ENCODE measurements around the gene SORCS2. TPM values are rescaled to one million over a fixed set of nuclear protein-coding genes. Genes with fewer than 3 reads are reported as not detected.

The SORCS2 gene
- total RNA-seq, 4 donors from 2014 or later, result 0.07 to 1.2 (median 0.11) TPM

GRCh38 chr4:7196736-7197135, 4.4 kb downstream of the SORCS2 start:
- TF ChIP-seq CTCF (IDR thresholded peaks at IDR 0.05 in 4 of 5, conservative IDR thresholded peaks at IDR 0.05 in 1 of 5) (no peak), POLR2A (IDR thresholded peaks at IDR 0.05) (no peak)
- Histone ChIP-seq H3K27me3 (peaks cover 17 to 24% (median 20%) of the 10 kb centered on the region in 3 donors), H3K4me1 (peaks cover 6 to 7% of the 10 kb centered on the region in 2 donors), H3K9me3 (no peaks in the 10 kb centered on the region), H3K36me3 (no peaks in the 10 kb centered on the region), H3K4me3 (no peak overlapping the region), H3K27ac (no peak overlapping the region)
- in situ Hi-C loops (cut with MboI; ENCODE audit: low sequenced_read_pairs in 4 of 4), result loop anchor here (5.0 to 25.0 kb wide), 3 partner anchors 96 to 516 kb away; no protein-coding TSS in a partner anchor
- no peak for ATAC-seq
- intact Hi-C loops (cut with DNase I; ENCODE audit: low total_unique reads), result no loop called here
- DNase-seq, result no peak

GRCh38 chr4:7197910-7198309, 5.6 kb downstream of the SORCS2 start:
- Histone ChIP-seq H3K27me3 (peaks cover 16 to 19% (median 17%) of the 10 kb centered on the region in 3 donors), H3K36me3 (no peaks in the 10 kb centered on the region), H3K4me3 (no peak overlapping the region), H3K4me1 (peaks cover 6 to 7% of the 10 kb centered on the region in 2 donors), H3K27ac (no peak overlapping the region), H3K9me3 (no peaks in the 10 kb centered on the region)
- TF ChIP-seq CTCF (IDR thresholded peaks at IDR 0.05 in 4 of 5, conservative IDR thresholded peaks at IDR 0.05 in 1 of 5) (no peak), POLR2A (IDR thresholded peaks at IDR 0.05) (no peak)
- in situ Hi-C loops (cut with MboI; ENCODE audit: low sequenced_read_pairs in 4 of 4) (loop anchor here (5.0 to 25.0 kb wide), 3 partner anchors 94 to 514 kb away; no protein-coding TSS in a partner anchor), intact Hi-C loops (cut with DNase I; ENCODE audit: low total_unique reads) (no loop called here)
- ATAC-seq (no peak), DNase-seq (no peak)

- no peaks in the 10 kb centered on the region for H3K9me3 ChIP-seq
- H3K36me3 ChIP-seq, result no peaks in the 10 kb centered on the region
- TF ChIP-seq CTCF (IDR thresholded peaks at IDR 0.05 in 4 of 5, conservative IDR thresholded peaks at IDR 0.05 in 1 of 5) (no peak), POLR2A (IDR thresholded peaks at IDR 0.05) (no peak)
- H3K4me1 ChIP-seq, result peaks cover 0 to 2% of the 10 kb centered on the region in 2 donors
- in situ Hi-C loops (cut with MboI; ENCODE audit: low sequenced_read_pairs in 4 of 4) (loop anchor here (5.0 to 25.0 kb wide), 3 partner anchors 94 to 514 kb away; no protein-coding TSS in a partner anchor), intact Hi-C loops (cut with DNase I; ENCODE audit: low total_unique reads) (no loop called here)
- no peak for DNase-seq
- H3K27ac ChIP-seq, result no peak overlapping the region
- H3K4me3 ChIP-seq, result no peak overlapping the region
- H3K27me3 ChIP-seq, result peaks cover 10 to 12% (median 10%) of the 10 kb centered on the region in 3 donors
- no peak for ATAC-seq
These were observed 6.2 kb downstream of the SORCS2 start for GRCh38 chr4:7198440-7199128.

GRCh38 chr4:7199129-7199725, 6.9 kb downstream of the SORCS2 start:
- Histone ChIP-seq H3K27ac (no peak overlapping the region), H3K4me1 (no peaks in the 10 kb centered on the region), H3K27me3 (peaks cover 3 to 6% (median 4%) of the 10 kb centered on the region in 3 donors), H3K36me3 (no peaks in the 10 kb centered on the region), H3K9me3 (no peaks in the 10 kb centered on the region), H3K4me3 (no peak overlapping the region)
- intact Hi-C loops (cut with DNase I; ENCODE audit: low total_unique reads), result no loop called here
- TF ChIP-seq POLR2A (IDR thresholded peaks at IDR 0.05), result no peak
- in situ Hi-C loops (cut with MboI; ENCODE audit: low sequenced_read_pairs in 4 of 4), result loop anchor here (5.0 to 25.0 kb wide), 3 partner anchors 93 to 513 kb away; no protein-coding TSS in a partner anchor
- ATAC-seq (no peak), DNase-seq (no peak)

DNA sequence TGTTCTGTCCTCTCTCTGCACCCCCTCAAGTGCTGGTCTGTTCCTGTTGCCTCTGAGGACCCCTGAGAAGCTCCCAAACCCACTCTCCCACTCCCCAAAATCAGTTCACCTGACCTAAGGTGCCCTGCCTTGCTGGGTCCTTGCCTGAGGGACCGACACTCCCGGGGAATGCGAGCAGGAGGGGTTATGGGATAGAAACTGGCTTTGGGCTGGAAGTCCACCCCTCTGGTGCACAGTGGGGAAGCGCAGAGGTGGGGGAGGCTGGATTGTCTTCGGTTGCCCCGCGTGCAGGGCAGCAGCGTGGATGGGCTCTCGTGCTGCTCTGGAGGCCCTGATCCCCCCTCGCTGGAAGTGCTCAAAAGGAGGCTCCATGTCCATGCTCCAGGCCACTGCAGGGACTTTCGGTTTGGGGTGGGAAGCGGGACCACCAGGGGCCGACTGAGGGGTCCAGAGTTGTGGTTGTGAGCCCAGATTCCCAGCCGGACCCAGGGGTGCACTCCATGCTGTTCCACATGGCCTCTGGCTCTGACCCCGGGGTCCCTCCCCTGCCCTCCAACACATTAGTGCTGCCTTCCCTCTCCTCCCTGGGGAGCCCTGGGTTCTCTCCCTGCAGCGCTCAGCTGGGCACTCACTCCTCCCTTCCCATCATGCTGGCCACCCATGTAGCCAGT, 7.6 kb downstream of the SORCS2 start:
- Histone ChIP-seq H3K36me3 (no peaks in the 10 kb centered on the region), H3K4me1 (no peaks in the 10 kb centered on the region), H3K27me3 (peaks cover 0 to 2% (median 0%) of the 10 kb centered on the region in 3 donors), H3K9me3 (no peaks in the 10 kb centered on the region), H3K27ac (no peak overlapping the region), H3K4me3 (no peak overlapping the region)
- no peak for TF ChIP-seq POLR2A (IDR thresholded peaks at IDR 0.05)
- TF ChIP-seq CTCF (IDR thresholded peaks at IDR 0.05 in 4 of 5, conservative IDR thresholded peaks at IDR 0.05 in 1 of 5), result no peak
- ATAC-seq (no peak), DNase-seq (no peak)
- in situ Hi-C loops (cut with MboI; ENCODE audit: low sequenced_read_pairs in 4 of 4) (loop anchor here (5.0 to 25.0 kb wide), 3 partner anchors 92 to 512 kb away; no protein-coding TSS in a partner anchor), intact Hi-C loops (cut with DNase I; ENCODE audit: low total_unique reads) (no loop called here)

Data from gastrocnemius medialis (tissue), 4 donors.